Measurements from ENCODE around the gene RASAL2.

DNA sequence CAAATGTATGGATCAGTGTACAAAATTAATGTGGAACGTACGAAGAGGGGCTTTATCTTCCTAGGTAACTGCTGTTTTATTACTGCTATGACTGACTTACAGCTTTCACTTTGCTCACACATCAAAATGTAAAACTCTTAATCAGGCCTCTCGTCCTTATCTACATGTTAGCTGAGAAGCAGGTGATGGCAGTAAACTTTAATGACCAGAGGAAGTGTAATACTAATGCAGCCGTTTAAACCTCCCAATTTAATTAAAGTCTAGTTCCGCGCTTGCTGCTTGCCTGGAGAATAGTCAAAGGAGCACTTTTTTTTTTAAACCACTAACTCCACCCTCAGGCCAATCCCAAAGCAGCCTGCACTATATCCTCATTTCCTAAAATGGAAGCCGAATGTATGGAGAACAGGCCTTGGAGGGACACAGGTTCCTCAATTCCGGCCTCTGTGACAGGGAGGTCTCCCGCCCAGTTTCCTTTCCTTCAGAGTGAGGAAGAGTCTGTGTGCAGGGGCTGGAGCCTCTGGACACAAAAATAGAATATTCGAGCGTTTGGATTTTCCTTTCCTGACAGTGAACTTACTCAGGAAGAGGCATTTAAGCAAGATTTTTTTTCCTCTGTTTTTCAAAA lies 36.7 kb upstream of the RASAL2 start:
- no peak for TF ChIP-seq CTCF (IDR thresholded peaks at IDR 0.05)
- no peak for TF ChIP-seq EZH2 (IDR thresholded peaks at IDR 0.05; ENCODE audit: borderline replicate concordance, insufficient read depth, low read depth, low read length, poor library complexity, severe bottlenecking)
